Aorta (tissue), 5 donors: ENCODE measurements around the gene SBNO2. TPM values are rescaled to one million over a fixed set of nuclear protein-coding genes. Genes with fewer than 3 reads are reported as not detected.
A peak's percentile ranks its signal among the peaks of the same experiment; 100 is the strongest.

Experiments used
- ATAC-seq: fragments of 200-7000 bp; cut with Tn5 transposase; one replicate; pipeline ENCODE4 v1.9.1; 2022; ENCODE audit warnings: moderate library complexity; ENCODE audit not compliant: low FRiP score
- DNase-seq, 2 donors: peaks; one replicate each; pipeline ENCODE4 v3.0.0-alpha.2; 2020
- H3K27ac ChIP-seq, 2 donors: one replicate each; pipeline ENCODE4 v1.5.1; 2013; ENCODE audit warnings: low read length in 2 of 2, mild to moderate bottlenecking in 2 of 2, moderate library complexity in 2 of 2, control low read depth in 1 of 2, inconsistent platforms in 1 of 2, low read depth in 1 of 2
- H3K27me3 ChIP-seq, 2 donors: one replicate each; pipeline ENCODE4 v1.6.1; 2013; ENCODE audit warnings: control low read depth in 1 of 2, low read length in 1 of 2, mild to moderate bottlenecking in 1 of 2, moderate library complexity in 1 of 2; ENCODE audit not compliant: insufficient read depth in 2 of 2, control insufficient read depth in 1 of 2
- H3K36me3 ChIP-seq, 2 donors: one replicate each; pipeline ENCODE4 v1.6.1; 2013; ENCODE audit warnings: control low read depth in 1 of 2, low read length in 1 of 2, mild to moderate bottlenecking in 1 of 2; ENCODE audit not compliant: insufficient read depth in 2 of 2, control insufficient read depth in 1 of 2
- H3K4me1 ChIP-seq, 2 donors: one replicate each; pipeline ENCODE4 v1.6.1; 2013; ENCODE audit warnings: low read length in 2 of 2, control low read depth in 1 of 2, mild to moderate bottlenecking in 1 of 2, moderate library complexity in 1 of 2; ENCODE audit not compliant: insufficient read depth in 2 of 2, control insufficient read depth in 1 of 2
- H3K4me3 ChIP-seq, 2 donors: one replicate each; pipeline ENCODE4 v1.5.1; 2013; ENCODE audit warnings: low read length in 2 of 2, control low read depth in 1 of 2, mild to moderate bottlenecking in 1 of 2
- H3K9me3 ChIP-seq: one replicate; pipeline ENCODE4 v1.6.1; 2013; ENCODE audit warnings: mild to moderate bottlenecking, low read length; ENCODE audit not compliant: control insufficient read depth
- WGBS, 2 donors: extraction: QIAGEN DNeasy Blood & Tissue Kit; methylation state at CpG; one replicate each; pipeline ENCODE4 v1.1.7; 2013; 5-methylcytosine and 5-hydroxymethylcytosine counted together
- intact Hi-C, 2 donors: fragments of 100-400 bp; cut with DNase I; formaldehyde crosslinking; loops; one replicate each; pipeline versions ENCODE4 v1.14.2 to v1.15.0; 2022
- polyA plus RNA-seq, 2 donors: library from polyadenylated mRNA; stranded (reverse); fragments of 200-250 nt; gene quantifications; one replicate each; pipeline ENCODE4 v1.2.3, GENCODE V29; 2013
- total RNA-seq, 2 donors: library from RNA; stranded (reverse); fragmentation: NEBNext Ultra II Directional; extraction: Animal tissue kit (Norgen Biotek cat#: 25700); gene quantifications; one replicate each; pipeline ENCODE4 v1.2.1, GENCODE V29; 2021
- donor health status: healthy with polysubstance abuse.
- donor health status: Bipolar disorder and iron deficiency.
- donor health status: DM: no; HTN: no; CAD: no.
- donor health status: DM: no; HTN: no; CAD: no.
- donor health status: DM: yes; HTN: yes; CAD: no.

Gene SBNO2
- total and polyA plus RNA-seq, 4 donors: 11.0 to 165 (median 75.2) TPM

DNA sequence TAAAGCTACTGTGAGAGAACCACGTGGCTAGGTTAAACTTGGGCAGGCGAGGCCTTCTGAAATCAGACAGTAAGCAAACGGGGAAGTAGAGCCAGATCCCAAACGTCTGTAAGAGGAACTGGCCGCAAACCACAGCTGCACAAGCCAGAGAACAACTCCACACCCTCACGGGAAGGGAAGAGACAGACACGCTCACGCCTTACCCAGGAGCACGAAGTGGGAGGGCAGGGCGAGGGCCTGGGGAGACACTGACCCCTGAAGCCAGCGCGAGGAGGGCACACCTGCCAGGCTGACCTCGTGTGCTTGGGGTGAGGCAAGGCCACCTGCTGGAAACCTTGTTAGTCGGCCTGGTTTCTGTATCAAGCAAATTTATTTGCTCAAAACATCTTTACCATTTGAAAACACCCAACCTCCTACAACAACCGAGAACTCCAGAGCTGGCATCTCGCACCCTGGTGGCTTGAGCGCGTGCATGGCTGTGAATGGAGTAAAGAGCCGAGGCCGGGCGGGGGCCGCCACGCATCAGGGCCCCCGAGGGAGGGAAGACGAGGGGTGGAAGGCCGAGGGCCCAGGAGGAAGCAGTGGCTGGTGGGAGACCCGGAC lies 86.2 kb downstream of the SBNO2 start:
- Histone ChIP-seq H3K4me1 (no peaks in the 10 kb centered on the region), H3K9me3 (no peaks in the 10 kb centered on the region), H3K27me3 (no peaks in the 10 kb centered on the region), H3K27ac (no peak overlapping the region), H3K4me3 (no peak overlapping the region), H3K36me3 (peaks cover 2 to 4% of the 10 kb centered on the region in 2 donors)
- 77 to 78% methylated on average over 27 of the region's 27 CpGs for whole genome bisulfite sequencing, 2 donors
- peak; percentile 69 for ATAC-seq
- intact Hi-C loops: no loop called here
- peak in 1 of 2 donors; percentile 87 for DNase-seq

DNA sequence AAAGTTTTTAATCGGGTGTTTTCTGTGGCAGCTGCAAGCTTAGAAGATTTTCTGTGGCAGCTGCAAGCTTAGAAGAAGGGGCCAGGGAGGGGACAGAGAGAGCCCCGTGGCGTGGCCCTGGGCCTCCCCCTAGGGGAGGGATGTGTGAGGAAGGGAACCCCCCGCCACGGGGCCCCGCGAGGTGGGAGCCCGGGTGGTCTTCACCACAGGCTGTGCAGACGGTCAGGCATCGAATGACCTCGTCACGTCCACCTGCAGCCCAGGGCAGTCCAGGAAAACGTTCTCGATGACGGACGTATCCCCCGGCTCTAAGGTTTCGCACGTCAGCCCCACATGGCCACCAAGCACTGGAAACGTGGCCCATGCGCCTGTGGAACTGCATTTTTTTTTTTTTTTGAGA lies 87.5 kb downstream of the SBNO2 start:
- Histone ChIP-seq H3K27ac (no peak overlapping the region), H3K27me3 (no peaks in the 10 kb centered on the region), H3K9me3 (no peaks in the 10 kb centered on the region), H3K4me3 (no peak overlapping the region), H3K4me1 (no peaks in the 10 kb centered on the region), H3K36me3 (peaks cover 0 to 4% of the 10 kb centered on the region in 2 donors)
- 75 to 76% methylated on average over 21 of the region's 21 CpGs for WGBS, 2 donors
- intact Hi-C loops: no loop called here
- ATAC-seq (no peak), DNase-seq (no peak)

DNA sequence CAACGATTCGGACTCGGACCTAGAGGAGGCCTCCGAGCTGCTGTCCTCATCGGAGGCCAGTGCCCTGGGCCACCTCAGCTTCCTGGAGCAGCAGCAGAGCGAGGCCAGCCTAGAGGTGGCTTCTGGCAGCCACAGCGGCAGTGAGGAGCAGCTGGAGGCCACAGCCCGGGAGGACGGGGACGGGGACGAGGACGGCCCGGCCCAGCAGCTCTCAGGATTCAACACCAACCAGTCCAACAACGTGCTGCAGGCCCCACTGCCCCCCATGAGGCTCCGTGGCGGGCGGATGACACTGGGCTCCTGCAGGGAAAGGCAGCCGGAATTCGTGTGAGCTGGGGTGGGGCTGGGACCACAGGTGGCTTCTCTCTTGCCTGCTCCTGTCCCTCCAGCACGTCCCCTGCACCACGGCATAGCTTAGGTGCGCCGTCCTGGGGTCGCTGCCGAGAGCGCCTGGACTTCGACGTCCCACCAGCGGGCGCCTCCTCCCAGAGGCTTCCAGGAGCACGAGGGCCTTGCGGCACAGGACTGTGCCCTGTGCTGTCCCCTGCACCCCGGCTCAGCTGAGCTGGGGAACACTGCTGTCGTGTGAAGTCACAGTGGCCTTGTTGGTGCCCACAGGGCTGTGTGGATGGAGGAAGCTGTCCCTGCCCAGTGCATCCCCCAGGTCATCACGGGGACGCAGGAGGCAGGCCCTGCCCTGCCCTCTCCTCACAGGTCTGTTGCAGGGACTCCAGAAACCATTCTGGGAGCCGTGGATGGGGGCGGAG lies 88.2 kb downstream of the SBNO2 start:
- 75 to 76% methylated on average over 35 to 38 of the region's 38 CpGs for WGBS, 2 donors
- no peaks in the 10 kb centered on the region for H3K36me3 ChIP-seq
- no peaks in the 10 kb centered on the region for H3K4me1 ChIP-seq
- intact Hi-C loops: no loop called here
- H3K27ac ChIP-seq: no peak overlapping the region
- no peaks in the 10 kb centered on the region for H3K27me3 ChIP-seq
- ATAC-seq: no peak
- DNase-seq: no peak
- H3K9me3 ChIP-seq: no peaks in the 10 kb centered on the region
- H3K4me3 ChIP-seq: no peak overlapping the region

DNA sequence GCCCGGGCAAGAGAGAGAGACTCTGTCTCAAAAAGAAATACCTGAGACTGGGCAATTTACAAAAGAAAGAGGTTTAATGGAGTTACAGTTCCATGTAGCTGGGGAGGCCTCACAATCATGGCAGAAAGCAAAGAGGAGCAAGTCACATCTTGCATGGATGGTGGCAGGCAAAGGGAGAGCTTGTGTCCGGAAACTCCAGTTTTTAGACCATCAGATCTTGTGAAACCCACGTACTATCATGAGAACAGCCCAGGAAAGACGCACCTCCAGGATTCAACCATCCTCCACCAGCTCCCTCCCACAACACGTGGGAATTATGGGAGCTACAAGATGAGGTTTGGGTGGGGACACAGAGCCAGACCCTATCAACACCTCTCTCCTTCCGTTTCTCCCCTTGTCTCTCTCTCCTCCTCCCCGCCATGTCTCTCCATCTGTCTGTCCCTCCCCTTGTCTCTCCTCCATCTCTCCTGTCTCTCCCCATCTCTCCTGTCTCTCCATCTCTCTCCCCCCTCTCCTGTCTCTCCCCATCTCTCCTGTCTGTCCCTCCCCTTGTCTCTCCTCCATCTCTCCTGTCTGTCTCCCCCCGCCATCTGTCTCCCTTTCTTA lies 88.9 kb downstream of the SBNO2 start:
- H3K9me3 ChIP-seq: no peaks in the 10 kb centered on the region
- no peak overlapping the region for H3K27ac ChIP-seq
- intact Hi-C loops: no loop called here
- no peaks in the 10 kb centered on the region for H3K4me1 ChIP-seq
- no peaks in the 10 kb centered on the region for H3K36me3 ChIP-seq
- ATAC-seq (no peak), DNase-seq (no peak)
- H3K27me3 ChIP-seq: no peaks in the 10 kb centered on the region
- no peak overlapping the region for H3K4me3 ChIP-seq
- whole genome bisulfite sequencing, 2 donors: 64 to 74% methylated on average over 7 to 8 of the region's 8 CpGs

DNA sequence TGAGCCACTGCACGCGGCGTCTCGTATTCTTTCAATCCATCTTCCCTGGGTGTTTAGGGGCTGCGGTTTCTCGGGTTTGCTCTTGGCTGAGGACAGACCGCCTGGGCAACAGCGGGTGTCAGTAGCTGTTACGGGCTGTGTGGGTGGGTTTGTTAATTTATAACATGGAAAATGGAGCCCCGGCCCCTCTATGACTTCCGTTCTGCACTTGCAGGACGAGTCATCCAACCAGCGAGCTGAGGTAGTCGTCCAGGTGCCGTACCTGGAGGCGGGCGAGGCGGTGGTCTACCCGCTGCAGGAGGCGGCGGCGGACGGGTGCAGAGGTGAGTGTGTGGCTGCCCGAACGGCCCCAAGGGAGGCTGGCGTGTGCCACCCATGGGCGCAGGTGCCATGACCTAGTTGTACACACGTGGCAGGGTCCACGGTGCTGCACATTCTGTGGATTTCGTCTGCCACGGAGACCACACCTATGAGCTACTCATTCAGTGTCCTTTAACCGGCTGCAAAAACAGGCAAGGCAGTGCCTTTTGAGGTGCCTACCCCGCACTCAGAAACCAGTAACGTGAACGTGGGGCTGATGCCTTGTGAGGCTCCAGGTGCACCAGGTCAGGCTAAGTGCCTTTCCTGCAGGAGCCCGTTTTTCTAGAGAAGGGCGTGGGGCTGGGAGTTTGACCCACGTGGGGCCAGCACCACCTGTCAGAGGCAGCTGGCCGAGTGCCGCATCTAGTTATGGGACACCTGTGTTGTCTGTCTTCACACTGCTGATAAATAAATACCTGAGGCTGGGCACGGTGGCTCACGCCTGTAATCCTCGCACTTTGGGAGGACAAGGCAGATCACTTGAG lies 89.8 kb downstream of the SBNO2 start:
- no peak overlapping the region for H3K4me3 ChIP-seq
- no peaks in the 10 kb centered on the region for H3K9me3 ChIP-seq
- H3K4me1 ChIP-seq: no peaks in the 10 kb centered on the region
- H3K27me3 ChIP-seq: no peaks in the 10 kb centered on the region
- H3K27ac ChIP-seq: no peak overlapping the region
- no peaks in the 10 kb centered on the region for H3K36me3 ChIP-seq
- no peak for ATAC-seq
- intact Hi-C loops: no loop called here
- 83 to 84% methylated on average over 43 of the region's 43 CpGs for WGBS, 2 donors
- peak in 1 of 2 donors; percentile 66 for DNase-seq

DNA sequence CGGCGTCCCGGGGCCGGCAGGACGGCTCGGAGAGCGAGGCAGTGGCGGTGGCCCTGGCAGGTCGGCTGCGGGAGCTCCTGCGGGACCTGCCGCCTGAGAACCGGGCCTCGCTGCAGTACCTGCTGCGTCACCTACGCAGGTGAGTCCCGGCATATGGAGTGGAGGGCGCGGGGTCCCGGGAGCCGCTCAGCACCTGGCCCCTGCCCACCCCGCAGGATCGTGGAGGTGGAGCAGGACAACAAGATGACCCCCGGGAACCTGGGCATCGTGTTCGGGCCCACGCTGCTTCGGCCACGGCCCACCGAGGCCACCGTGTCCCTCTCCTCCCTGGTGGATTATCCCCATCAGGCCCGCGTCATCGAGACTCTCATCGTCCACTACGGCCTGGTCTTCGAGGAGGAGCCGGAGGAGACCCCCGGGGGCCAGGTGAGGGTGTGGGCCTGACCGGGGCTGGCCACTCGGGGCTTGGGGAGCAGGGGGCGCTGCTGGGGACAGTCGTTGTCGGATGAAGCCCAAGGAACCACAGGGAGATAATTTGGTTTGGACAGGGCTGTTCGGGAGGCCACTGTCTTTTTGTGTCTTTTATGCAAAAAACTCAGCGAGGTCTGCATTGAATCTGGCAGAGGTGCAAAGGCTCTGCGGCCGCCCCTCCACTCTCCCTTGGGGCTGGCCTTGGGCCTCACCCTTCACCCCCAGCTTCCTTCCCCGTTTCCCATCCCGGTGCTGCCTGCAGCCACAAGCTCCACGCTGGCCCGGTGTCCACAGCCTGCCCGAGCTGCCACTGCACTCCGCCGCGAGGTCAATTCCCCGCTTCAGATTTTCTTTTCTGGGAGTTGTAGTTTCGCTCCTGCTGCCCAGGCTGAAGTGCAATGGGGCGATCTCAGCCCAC lies 90.9 kb downstream of the SBNO2 start:
- Histone ChIP-seq H3K36me3 (no peaks in the 10 kb centered on the region), H3K27ac (no peak overlapping the region), H3K4me1 (no peaks in the 10 kb centered on the region), H3K9me3 (no peaks in the 10 kb centered on the region), H3K27me3 (no peaks in the 10 kb centered on the region), H3K4me3 (no peak overlapping the region)
- no peak for ATAC-seq
- intact Hi-C loops: no loop called here
- DNase-seq: peak in 1 of 2 donors; percentile 75
- 85 to 86% methylated on average over 59 of the region's 59 CpGs for WGBS, 2 donors

DNA sequence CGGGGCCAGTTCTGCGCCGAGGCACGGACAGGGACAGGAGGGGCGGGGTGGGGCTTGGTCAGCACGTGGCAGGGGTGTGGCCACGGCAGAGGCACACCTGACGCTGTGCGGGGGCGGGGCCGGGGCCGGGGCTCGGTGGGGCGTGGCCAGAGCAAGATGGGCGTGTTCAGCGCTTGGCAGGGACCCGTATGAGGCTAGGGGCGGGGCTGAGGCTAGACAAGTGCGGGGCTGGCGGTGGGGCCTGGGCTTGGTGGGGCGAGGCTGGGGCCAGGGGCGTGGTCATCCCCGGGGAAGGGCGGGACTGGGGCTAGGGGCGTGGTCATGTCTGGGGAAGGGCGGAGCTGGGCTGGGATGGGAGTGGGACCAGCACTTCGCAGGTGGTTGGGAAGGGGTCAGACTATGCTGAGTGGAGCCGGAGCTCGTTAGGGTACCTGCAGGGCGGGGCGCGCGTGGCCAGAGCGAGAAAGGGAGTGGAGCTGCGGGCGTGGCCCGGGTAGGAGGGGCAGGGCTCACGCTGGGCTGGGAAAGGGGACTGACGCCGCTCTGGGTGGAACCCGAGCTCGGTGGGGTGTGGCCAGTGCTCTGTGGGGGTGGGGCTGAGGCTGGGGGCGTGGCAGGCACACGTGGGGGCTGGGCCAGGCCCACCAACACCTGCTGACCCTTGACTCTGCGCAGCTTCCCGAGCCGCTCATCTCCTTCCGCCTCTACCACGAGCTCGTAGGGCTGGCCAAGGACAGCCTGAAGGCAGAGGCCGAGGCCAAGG lies 91.7 kb downstream of the SBNO2 start:
- no peak overlapping the region for H3K4me3 ChIP-seq

More for the DNA sequence above, 91.7 kb downstream of the SBNO2 start:
- H3K36me3 ChIP-seq: no peaks in the 10 kb centered on the region
- intact Hi-C loops: no loop called here
- H3K27ac ChIP-seq: no peak overlapping the region
- peak in 1 of 2 donors; percentile 84 for DNase-seq
- whole genome bisulfite sequencing, 2 donors: 15 to 19% methylated on average over 42 to 51 of the region's 51 CpGs
- peak; percentile 67 for ATAC-seq
- no peaks in the 10 kb centered on the region for H3K27me3 ChIP-seq
- H3K4me1 ChIP-seq: no peaks in the 10 kb centered on the region
- H3K9me3 ChIP-seq: no peaks in the 10 kb centered on the region
